Kidney (tissue), 14 donors: ENCODE data around the gene SPTBN1. TPM values are rescaled to one million over a fixed set of nuclear protein-coding genes. Genes with fewer than 3 reads are reported as not detected.

Experiments
- DNase-seq, 5 donors: peaks; one replicate each; pipeline ENCODE4 v3.0.0-alpha.2; 2013 to 2020
- FAIRE-seq: peaks from 2 replicates; lab custom pipeline; 2012; peaks lifted over from hg19 to GRCh38; lab: Jason Lieb, UNC
- H3K27ac ChIP-seq, 2 donors: one replicate each; pipeline ENCODE4 v1.7.0; 2013; ENCODE audit warnings: low read depth in 2 of 2, low read length in 2 of 2, inconsistent platforms in 1 of 2
- H3K27me3 ChIP-seq: one replicate; pipeline ENCODE4 v1.7.1; 2013; ENCODE audit warnings: low read length, inconsistent platforms; ENCODE audit not compliant: control insufficient read depth, insufficient read depth
- H3K36me3 ChIP-seq, 3 donors: one replicate each; pipeline versions ENCODE4 v1.7.0 to v1.7.1; 2013; ENCODE audit warnings: low read length in 3 of 3, control low read depth in 1 of 3, inconsistent platforms in 1 of 3; ENCODE audit not compliant: insufficient read depth in 3 of 3, control insufficient read depth in 2 of 3
- H3K4me1 ChIP-seq, 3 donors: one replicate each; pipeline versions ENCODE4 v1.7.0 to v1.7.1; 2013; ENCODE audit warnings: low read length in 3 of 3, inconsistent platforms in 1 of 3, low read depth in 1 of 3; ENCODE audit not compliant: control insufficient read depth in 2 of 3, insufficient read depth in 2 of 3
- H3K4me3 ChIP-seq, 3 donors: one replicate each; pipeline versions ENCODE4 v1.7.0 to v1.8.1; 2013; ENCODE audit warnings: low read length in 3 of 3, control low read depth in 1 of 3, inconsistent platforms in 1 of 3
- H3K9ac ChIP-seq, 3 donors: one replicate each; pipeline versions ENCODE4 v1.7.0 to v1.7.1; 2013; ENCODE audit warnings: low read length in 3 of 3, control low read depth in 1 of 3, inconsistent platforms in 1 of 3
- H3K9me3 ChIP-seq, 3 donors: one replicate each; pipeline versions ENCODE4 v1.7.0 to v1.7.1; 2013; ENCODE audit warnings: low read length in 3 of 3, control low read depth in 1 of 3, inconsistent platforms in 1 of 3; ENCODE audit not compliant: control insufficient read depth in 2 of 3, insufficient read depth in 1 of 3
- intact Hi-C: fragments of 100-400 bp; cut with DNase I; formaldehyde crosslinking; loops from one replicate; pipeline ENCODE4 v1.11.1; 2022
- polyA plus RNA-seq: library from polyadenylated mRNA; stranded (reverse); fragments of 350-450 nt; fragmentation: Illumina TruSeq; extraction: RNeasy Lipid Tissue Mini Kit (QIAGEN cat#74804); gene quantifications from one replicate; pipeline ENCODE4 v1.2.3, GENCODE V29; 2014; ENCODE audit warnings: low read depth, low replicate concordance; ENCODE audit not compliant: insufficient read depth
- total RNA-seq: library from RNA; stranded (reverse); fragmentation: NEBNext Ultra II Directional; extraction: Animal tissue kit (Norgen Biotek cat#: 25700); gene quantifications from one replicate; pipeline ENCODE4 v1.2.1, GENCODE V29; 2021
- TF ChIP-seq, protein P1 (sequence below): IDR thresholded peaks from 3 replicates; pipeline ENCODE4 v1.5.1; 2012; ENCODE audit warnings: mild to moderate bottlenecking, moderate library complexity, borderline replicate concordance; ENCODE audit not compliant: insufficient read depth; ENCODE audit errors: extremely low read depth
- donor health status: control.
- donor health status: control.
- donor health status: control.
- donor health status: control.
- donor health status: control.
- donor health status: DM: yes; HTN: yes; CAD: no.
- donor health status: Normal renal cell carcinoma (clear cell type).

Gene SPTBN1
- total and polyA plus RNA-seq, 2 donors from 2014 or later = 93.2 to 313 TPM

DNA sequence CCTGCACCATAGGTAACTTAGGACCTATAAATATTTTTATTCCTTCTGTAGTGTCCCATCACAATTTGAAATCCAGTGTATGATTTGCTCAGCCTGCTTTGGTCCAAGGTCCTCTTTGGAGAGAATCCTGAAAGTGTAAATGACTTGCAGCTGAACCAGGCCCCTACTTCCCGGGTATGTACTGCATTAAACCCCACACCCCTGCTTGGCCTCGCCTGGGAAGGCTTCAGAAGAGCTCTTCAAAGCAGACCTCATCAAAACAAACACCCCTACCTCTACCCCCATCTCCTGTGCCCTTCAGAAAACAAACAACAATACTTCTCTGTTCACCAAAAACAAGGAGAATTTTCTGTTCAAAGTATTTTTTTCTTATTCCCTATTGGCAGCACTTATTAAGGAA is 9.5 kb upstream of the SPTBN1 start:
- H3K4me1 ChIP-seq = no peaks in the 10 kb centered on the region
- FAIRE-seq = no peak
- intact Hi-C loops = no loop called here

GRCh38 chr2:54454548-54455130 is 1.5 kb upstream of the SPTBN1 start:
- TF ChIP-seq, protein P1, sequence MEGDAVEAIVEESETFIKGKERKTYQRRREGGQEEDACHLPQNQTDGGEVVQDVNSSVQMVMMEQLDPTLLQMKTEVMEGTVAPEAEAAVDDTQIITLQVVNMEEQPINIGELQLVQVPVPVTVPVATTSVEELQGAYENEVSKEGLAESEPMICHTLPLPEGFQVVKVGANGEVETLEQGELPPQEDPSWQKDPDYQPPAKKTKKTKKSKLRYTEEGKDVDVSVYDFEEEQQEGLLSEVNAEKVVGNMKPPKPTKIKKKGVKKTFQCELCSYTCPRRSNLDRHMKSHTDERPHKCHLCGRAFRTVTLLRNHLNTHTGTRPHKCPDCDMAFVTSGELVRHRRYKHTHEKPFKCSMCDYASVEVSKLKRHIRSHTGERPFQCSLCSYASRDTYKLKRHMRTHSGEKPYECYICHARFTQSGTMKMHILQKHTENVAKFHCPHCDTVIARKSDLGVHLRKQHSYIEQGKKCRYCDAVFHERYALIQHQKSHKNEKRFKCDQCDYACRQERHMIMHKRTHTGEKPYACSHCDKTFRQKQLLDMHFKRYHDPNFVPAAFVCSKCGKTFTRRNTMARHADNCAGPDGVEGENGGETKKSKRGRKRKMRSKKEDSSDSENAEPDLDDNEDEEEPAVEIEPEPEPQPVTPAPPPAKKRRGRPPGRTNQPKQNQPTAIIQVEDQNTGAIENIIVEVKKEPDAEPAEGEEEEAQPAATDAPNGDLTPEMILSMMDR = no peak
- FAIRE-seq (no peak), DNase-seq (no peak)
- H3K27ac ChIP-seq = peak overlapping the region; percentile 94 to 98
- no peaks in the 10 kb centered on the region for H3K9me3 ChIP-seq
- peak overlapping the region; percentile 79 to 90 (median 90) for H3K9ac ChIP-seq
- intact Hi-C loops = no loop called here
- peaks cover 0 to 17% (median 4%) of the 10 kb centered on the region in 3 donors for H3K4me1 ChIP-seq
- H3K4me3 ChIP-seq = peak overlapping the region; percentile 80 to 97 (median 86)
- H3K27me3 ChIP-seq = no peaks in the 10 kb centered on the region
- H3K36me3 ChIP-seq = no peaks in the 10 kb centered on the region

More for the DNA sequence above, 9.5 kb upstream of the SPTBN1 start:
- Histone ChIP-seq H3K9me3 (no peaks in the 10 kb centered on the region), H3K27ac (no peak overlapping the region), H3K4me3 (no peak overlapping the region), H3K9ac (no peak overlapping the region), H3K36me3 (no peaks in the 10 kb centered on the region), H3K27me3 (no peaks in the 10 kb centered on the region)
- DNase-seq = no peak
- TF ChIP-seq, protein P1 = no peak

- Histone ChIP-seq H3K9ac (peak overlapping the region; percentile 79 to 90 (median 90)), H3K27ac (peak overlapping the region; percentile 94 to 98), H3K4me3 (peak overlapping the region; percentile 80 to 97 (median 86)), H3K4me1 (peaks cover 0 to 17% (median 4%) of the 10 kb centered on the region in 3 donors), H3K36me3 (no peaks in the 10 kb centered on the region), H3K27me3 (no peaks in the 10 kb centered on the region), H3K9me3 (no peaks in the 10 kb centered on the region)
- TF ChIP-seq, protein P1 = no peak
- DNase-seq = peak in 3 of 5 donors; percentile 66 to 83 (median 79)
- intact Hi-C loops = no loop called here
- no peak for FAIRE-seq
These were observed 980 bp upstream of the SPTBN1 start for GRCh38 chr2:54455131-54455562.

GRCh38 chr2:54456362-54456611 is 160 bp downstream of the SPTBN1 start:
- Histone ChIP-seq H3K9me3 (no peaks in the 10 kb centered on the region), H3K36me3 (no peaks in the 10 kb centered on the region), H3K4me3 (peak overlapping the region in 1 of 3 donors; percentile 19), H3K4me1 (peaks cover 0 to 17% (median 4%) of the 10 kb centered on the region in 3 donors), H3K9ac (no peak overlapping the region), H3K27ac (peak overlapping the region; percentile 60 to 77), H3K27me3 (no peaks in the 10 kb centered on the region)
- DNase-seq = no peak
- TF ChIP-seq, protein P1 = no peak
- intact Hi-C loops = no loop called here
- no peak for FAIRE-seq
